GM12864 (cell line): ENCODE data around the gene FSHR.

Experiments
- DNase-seq: peaks from one replicate; pipeline ENCODE4 v3.0.0-alpha.2; 2011; ENCODE audit warnings: low read depth
- H3K4me3 ChIP-seq: 2 replicates; pipeline ENCODE4 v1.5.1; 2011; ENCODE audit warnings: mild to moderate bottlenecking, low read depth, low read length, control low read depth
- CTCF ChIP-seq: IDR thresholded peaks from 2 replicates; pipeline ENCODE4 v1.5.1; 2011; ENCODE audit warnings: low read depth, mild to moderate bottlenecking, moderate library complexity, low read length, control low read depth, inconsistent platforms; ENCODE audit errors: missing control alignments

FSHR gene

GRCh38 chr2:48914477-48915089 is 239.7 kb downstream of the FSHR start:
- no peak for TF ChIP-seq CTCF
- no peak for DNase-seq
- H3K4me3 ChIP-seq: no peak overlapping the region
